PC-9 (cell line): ENCODE measurements around the gene MCM9.

Experiments used
- CTCF ChIP-seq: fragments of 200-600 bp; sonication (generic); conservative IDR thresholded peaks from 2 replicates; pipeline ENCODE4 v1.6.1; 2017; ENCODE audit warnings: mixed run types, antibody characterized with exemption, mild to moderate bottlenecking, moderate library complexity
- EZH2 ChIP-seq: fragments of 200-600 bp; sonication (generic); IDR thresholded peaks from 2 replicates; pipeline ENCODE4 v1.8.0; 2017; ENCODE audit warnings: antibody characterized with exemption, low read depth

- TF ChIP-seq CTCF (no peak), EZH2 (no peak)
These were observed 70.4 kb downstream of the MCM9 start for GRCh38 chr6:118864341-118865099.
